A549 (cell line): Measurements from ENCODE around the gene CNIH3.
A peak's percentile ranks its signal among the peaks of the same experiment; 100 is the strongest.

Source experiments
- CHD2 ChIP-seq: fragments of 150-350 bp; IDR thresholded peaks from 2 replicates; pipeline ENCODE4 v1.6.1; 2014; ENCODE audit warnings: low read length; ENCODE audit not compliant: partially characterized antibody
- CTCF ChIP-seq: fragments of >200 bp; sonication (Bioruptor Twin); formaldehyde crosslinking; IDR thresholded peaks from 3 replicates; pipeline ENCODE4 v1.5.1; 2016
- HMGXB4 ChIP-seq: fragments of 250-450 bp; sonication (Bioruptor Pico); IDR thresholded peaks from 2 replicates; pipeline ENCODE4 v1.5.0; 2021; ENCODE audit warnings: mild to moderate bottlenecking, moderate library complexity, borderline replicate concordance
- MAFK ChIP-seq: fragments of 450-650 bp; IDR thresholded peaks from 2 replicates; pipeline ENCODE4 v1.6.1; 2014; ENCODE audit not compliant: partially characterized antibody
- MYC ChIP-seq: IDR thresholded peaks from 2 replicates; pipeline ENCODE4 v1.6.1; 2012; ENCODE audit warnings: mild to moderate bottlenecking, inconsistent platforms, low read length, improper control_type of control experiment, borderline replicate concordance
- POLR2A ChIP-seq: IDR thresholded peaks from 2 replicates; pipeline ENCODE4 v1.6.1; 2012; ENCODE audit warnings: mild to moderate bottlenecking, low read length
- RCOR1 ChIP-seq: fragments of 150-350 bp; IDR thresholded peaks from 2 replicates; pipeline ENCODE4 v1.6.1; 2014; ENCODE audit warnings: antibody characterized with exemption, low read length, low read depth
- TP53 ChIP-seq: fragments of 250-450 bp; sonication (Bioruptor Pico); IDR thresholded peaks from 2 replicates; pipeline ENCODE4 v1.5.0; 2021; ENCODE audit warnings: mild to moderate bottlenecking, moderate library complexity

DNA sequence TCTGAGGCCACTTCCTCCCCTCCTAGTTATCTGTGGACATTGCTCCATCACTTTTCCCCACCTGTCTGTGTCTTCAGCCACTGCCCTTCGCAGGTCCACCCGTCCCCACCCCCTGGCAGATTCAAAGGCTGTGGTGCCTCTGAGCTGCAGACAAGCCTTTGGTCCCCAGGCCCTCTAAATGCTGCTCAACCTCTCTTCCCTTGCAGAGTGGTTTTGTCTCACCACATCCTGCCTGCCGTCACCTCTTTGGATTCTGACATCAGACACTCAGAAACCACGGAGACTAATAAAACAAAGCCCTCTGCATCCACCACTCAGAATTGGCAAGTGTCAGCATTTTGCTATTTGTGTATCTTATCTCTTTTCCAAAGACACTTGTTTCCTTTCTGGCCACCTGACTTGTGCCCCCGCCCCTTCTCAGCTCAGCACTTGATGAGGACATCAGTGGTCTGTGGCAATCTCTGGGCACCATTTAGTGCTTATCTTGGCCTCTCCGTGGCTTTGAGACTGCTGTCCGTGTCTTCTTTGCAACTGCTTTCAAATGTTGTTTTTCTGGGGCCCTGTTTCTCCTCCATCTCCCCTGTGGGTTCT, 7.7 kb downstream of the CNIH3 start:
- TF ChIP-seq HMGXB4 (CRISPR knock-in tag) = no peak
- TF ChIP-seq CTCF = no peak
- no peak for TF ChIP-seq TP53
- TF ChIP-seq POLR2A = no peak
- TF ChIP-seq MAFK = peak; percentile 70
- no peak for TF ChIP-seq MYC
- TF ChIP-seq CHD2 = no peak
- TF ChIP-seq RCOR1 = no peak
